Stimulated activated naive B cell treated with anti-CD40 and anti-IgM and Interleukin-4, amounts not matched to agents 10 μg/mL and 1 μg/mL and 100 μg/mL, for 72 hours (primary cell): Measurements from ENCODE around the gene ADAMTS19.

ENCODE experiments used
- ATAC-seq, 2 donors: fragments of 150-1000 bp; cut with Tn5 transposase; replicated peaks; 2 replicates each; pipeline ENCODE4 v1.10.0; 2021; ENCODE audit warnings: moderate library complexity in 1 of 2
- DNase-seq: peaks from one replicate; pipeline ENCODE4 v3.0.0; 2021
- H3K27ac Mint-ChIP-seq: one replicate; pipeline ENCODE4 v1.8.0; 2022; ENCODE audit warnings: mild to moderate bottlenecking, mixed read lengths
- H3K27me3 Mint-ChIP-seq, 2 donors: one replicate each; pipeline ENCODE4 v1.8.0; 2022; ENCODE audit warnings: mixed read lengths in 2 of 2
- H3K36me3 Mint-ChIP-seq, 2 donors: one replicate each; pipeline ENCODE4 v1.8.0; 2022; ENCODE audit warnings: mixed read lengths in 2 of 2, mild to moderate bottlenecking in 1 of 2
- H3K4me1 Mint-ChIP-seq, 2 donors: one replicate each; pipeline ENCODE4 v1.8.0; 2022; ENCODE audit warnings: mixed read lengths in 2 of 2, mild to moderate bottlenecking in 1 of 2
- H3K4me3 Mint-ChIP-seq, 2 donors: one replicate each; pipeline ENCODE4 v1.8.0; 2022; ENCODE audit warnings: mild to moderate bottlenecking in 2 of 2, mixed read lengths in 2 of 2, moderate library complexity in 1 of 2
- H3K9me3 Mint-ChIP-seq, 2 donors: one replicate each; pipeline ENCODE4 v1.8.0; 2022; ENCODE audit warnings: mixed read lengths in 2 of 2, mild to moderate bottlenecking in 1 of 2

Gene ADAMTS19

GRCh38 chr5:129768735-129769134 is 308.6 kb downstream of the ADAMTS19 start:
- H3K36me3 Mint-ChIP-seq: no peaks in the 10 kb centered on the region
- ATAC-seq (no peak), DNase-seq (no peak)
- H3K4me1 Mint-ChIP-seq: no peaks in the 10 kb centered on the region
- H3K27ac Mint-ChIP-seq: no peak overlapping the region
- H3K27me3 Mint-ChIP-seq: peaks cover 0 to 9% of the 10 kb centered on the region in 2 donors
- H3K9me3 Mint-ChIP-seq: no peaks in the 10 kb centered on the region
- no peak overlapping the region for H3K4me3 Mint-ChIP-seq

- no peak overlapping the region for H3K27ac Mint-ChIP-seq
- no peak overlapping the region for H3K4me3 Mint-ChIP-seq
- peaks cover 0 to 9% of the 10 kb centered on the region in 2 donors for H3K27me3 Mint-ChIP-seq
- ATAC-seq (no peak), DNase-seq (no peak)
- H3K4me1 Mint-ChIP-seq: no peaks in the 10 kb centered on the region
- H3K9me3 Mint-ChIP-seq: no peaks in the 10 kb centered on the region
- H3K36me3 Mint-ChIP-seq: no peaks in the 10 kb centered on the region
These were observed 310.1 kb downstream of the ADAMTS19 start for GRCh38 chr5:129770024-129770820.

GRCh38 chr5:129771058-129771838 is 311.1 kb downstream of the ADAMTS19 start:
- H3K36me3 Mint-ChIP-seq: no peaks in the 10 kb centered on the region
- ATAC-seq (peak; percentile 57 to 65), DNase-seq (peak; percentile 20)
- no peaks in the 10 kb centered on the region for H3K9me3 Mint-ChIP-seq
- H3K27me3 Mint-ChIP-seq: peaks cover 0 to 9% of the 10 kb centered on the region in 2 donors
- H3K27ac Mint-ChIP-seq: no peak overlapping the region
- no peak overlapping the region for H3K4me3 Mint-ChIP-seq
- H3K4me1 Mint-ChIP-seq: no peaks in the 10 kb centered on the region

GRCh38 chr5:129773376-129773775 is 313.3 kb downstream of the ADAMTS19 start:
- H3K36me3 Mint-ChIP-seq: no peaks in the 10 kb centered on the region
- DNase-seq: no peak
- H3K27me3 Mint-ChIP-seq: peaks cover 0 to 9% of the 10 kb centered on the region in 2 donors
- no peak for ATAC-seq
- H3K4me3 Mint-ChIP-seq: no peak overlapping the region
- no peak overlapping the region for H3K27ac Mint-ChIP-seq
- no peaks in the 10 kb centered on the region for H3K9me3 Mint-ChIP-seq
- no peaks in the 10 kb centered on the region for H3K4me1 Mint-ChIP-seq

- peaks cover 0 to 1% of the 10 kb centered on the region in 2 donors for H3K9me3 Mint-ChIP-seq
- H3K27ac Mint-ChIP-seq: no peak overlapping the region
- H3K4me3 Mint-ChIP-seq: no peak overlapping the region
- H3K36me3 Mint-ChIP-seq: no peaks in the 10 kb centered on the region
- no peak for DNase-seq
- ATAC-seq: no peak
- no peaks in the 10 kb centered on the region for H3K4me1 Mint-ChIP-seq
- no peaks in the 10 kb centered on the region for H3K27me3 Mint-ChIP-seq
These were observed 321.5 kb downstream of the ADAMTS19 start for GRCh38 chr5:129781594-129781993.
